SKM-1 treated with dmso at 0.1 percent for 144 hours (cell line): ENCODE measurements around the gene STARD3.
"Not testable (repeated sequence)": the region's sequence is repeated elsewhere in the genome, so short reads cannot be mapped to it uniquely, and the experiment has no call there.

Experiments used
- DNase-seq: peaks from one replicate; lab custom pipeline; 2025; ENCODE audit not compliant: unreplicated experiment; lab: John Stamatoyannopoulos, UW

The STARD3 gene

GRCh38 chr17:39687546-39688474 is 50.9 kb downstream of the STARD3 start, which contains the start of gene PGAP3:
Gene PGAP3 (minus strand): TSS chr17:39688057. CDS start chr17:39688014, 43 bp downstream.
- peak; percentile 92 for DNase-seq

GRCh38 chr17:39688475-39688835 is 51.5 kb downstream of the STARD3 start:
- no peak for DNase-seq

GRCh38 chr17:39688945-39689344 is 52.0 kb downstream of the STARD3 start:
- DNase-seq = no peak

GRCh38 chr17:39694593-39694992 is 57.6 kb downstream of the STARD3 start:
- no peak for DNase-seq

GRCh38 chr17:39695089-39695474 is 58.1 kb downstream of the STARD3 start:
- DNase-seq = no peak

- DNase-seq = no peak
Observed at GRCh38 chr17:39696731-39697130, 59.8 kb downstream of the STARD3 start.

- no peak for DNase-seq
Observed at GRCh38 chr17:39697961-39698360, 61.0 kb downstream of the STARD3 start.

- not testable (repeated sequence) for DNase-seq
Observed at GRCh38 chr17:39699157-39699817, 62.3 kb downstream of the STARD3 start.

- DNase-seq = no peak
Observed at GRCh38 chr17:39699818-39700147, 62.8 kb downstream of the STARD3 start, which contains the start of gene ERBB2. Gene ERBB2 (plus strand): TSS chr17:39700064. CDS start chr17:39700239, 175 bp downstream.

- DNase-seq = no peak
Observed at GRCh38 chr17:39700148-39700987, 63.4 kb downstream of the STARD3 start.

- DNase-seq = no peak
Observed at GRCh38 chr17:39701012-39701783, 64.3 kb downstream of the STARD3 start.

GRCh38 chr17:39701784-39702422 is 65.0 kb downstream of the STARD3 start:
- DNase-seq = no peak

GRCh38 chr17:39702901-39703893 is 66.3 kb downstream of the STARD3 start:
- DNase-seq = no peak

GRCh38 chr17:39703913-39704312 is 67.0 kb downstream of the STARD3 start:
- DNase-seq = no peak

GRCh38 chr17:39704821-39705551 is 68.0 kb downstream of the STARD3 start:
- no peak for DNase-seq

- no peak for DNase-seq
Observed at GRCh38 chr17:39705786-39706348, 68.9 kb downstream of the STARD3 start.

- no peak for DNase-seq
Observed at GRCh38 chr17:39706383-39706782, 69.4 kb downstream of the STARD3 start.

- DNase-seq = no peak
Observed at GRCh38 chr17:39706921-39707337, 70.0 kb downstream of the STARD3 start.
